Ureter (tissue), 1 donor: ENCODE data around the gene NARF. TPM values are rescaled to one million over a fixed set of nuclear protein-coding genes. Genes with fewer than 3 reads are reported as not detected.

Experiments
- DNase-seq: peaks from one replicate; pipeline ENCODE4 v3.0.0-alpha.2; 2020; ENCODE audit warnings: low spot score
- total RNA-seq: library from RNA; stranded (reverse); gene quantifications from one replicate; pipeline ENCODE4 v1.2.4, GENCODE V29; 2023
- donor health status: DM: yes; HTN: yes; CAD: no.

Gene NARF
- total RNA-seq, 1 donor from 2014 or later: 48.2 TPM

- DNase-seq: no peak
These were observed 15.9 kb downstream of the NARF start for GRCh38 chr17:82474223-82475010.

- no peak for DNase-seq
These were observed 16.9 kb downstream of the NARF start for GRCh38 chr17:82475458-82475857.

GRCh38 chr17:82477934-82478333, 19.4 kb downstream of the NARF start:
- DNase-seq: no peak

- no peak for DNase-seq
These were observed 21.1 kb downstream of the NARF start for GRCh38 chr17:82479602-82480001.

GRCh38 chr17:82480318-82480717, 21.8 kb downstream of the NARF start:
- DNase-seq: no peak

- DNase-seq: no peak
These were observed 24.7 kb downstream of the NARF start for GRCh38 chr17:82483204-82483660.

GRCh38 chr17:82483836-82484235, 25.3 kb downstream of the NARF start:
- no peak for DNase-seq

GRCh38 chr17:82486231-82487094, 27.9 kb downstream of the NARF start:
- no peak for DNase-seq

GRCh38 chr17:82487910-82488309, 29.4 kb downstream of the NARF start:
- DNase-seq: no peak

- no peak for DNase-seq
These were observed 30.6 kb downstream of the NARF start for GRCh38 chr17:82489117-82489516.

GRCh38 chr17:82489851-82490511, 31.4 kb downstream of the NARF start:
- DNase-seq: no peak

GRCh38 chr17:82490512-82491195, 32.1 kb downstream of the NARF start:
- DNase-seq: no peak

- no peak for DNase-seq
These were observed 32.6 kb downstream of the NARF start for GRCh38 chr17:82491196-82491530.

- no peak for DNase-seq
These were observed 33.0 kb downstream of the NARF start for GRCh38 chr17:82491533-82491932.

- DNase-seq: no peak
These were observed 34.2 kb downstream of the NARF start for GRCh38 chr17:82492643-82493225.

- DNase-seq: no peak
These were observed 34.8 kb downstream of the NARF start for GRCh38 chr17:82493226-82493781.

GRCh38 chr17:82494236-82495055, 35.9 kb downstream of the NARF start:
- peak; percentile 91 for DNase-seq

GRCh38 chr17:82495844-82496528, 37.4 kb downstream of the NARF start:
- peak; percentile 76 for DNase-seq
